Activated CD4-positive, alpha-beta T cell treated with anti-CD3 and anti-CD28 coated beads, Interleukin-2, amount 50 U/mL, for 48 hours (primary cell): Measurements from ENCODE around the gene ARPC1A.
A peak's percentile ranks its signal among the peaks of the same experiment; 100 is the strongest.
"Not testable (repeated sequence)": the region's sequence is repeated elsewhere in the genome, so short reads cannot be mapped to it uniquely, and the experiment has no call there.

Source experiments
- DNase-seq, 2 experiments: peaks; one replicate each; pipeline ENCODE4 v3.0.0-alpha.2; 2020

The ARPC1A gene

GRCh38 chr7:99325592-99326407 is at the start of gene ARPC1A:
TSS of gene ARPC1A (plus strand) at chr7:99325898. CDS start at chr7:99333354, 7,456 bp downstream.
- peak; percentile 88 to 91 for DNase-seq

GRCh38 chr7:99278180-99278579 is 47.5 kb upstream of the ARPC1A start:
- no peak for DNase-seq

- not testable (repeated sequence) for DNase-seq
Measured at GRCh38 chr7:99284165-99284564, 41.5 kb upstream of the ARPC1A start.

DNA sequence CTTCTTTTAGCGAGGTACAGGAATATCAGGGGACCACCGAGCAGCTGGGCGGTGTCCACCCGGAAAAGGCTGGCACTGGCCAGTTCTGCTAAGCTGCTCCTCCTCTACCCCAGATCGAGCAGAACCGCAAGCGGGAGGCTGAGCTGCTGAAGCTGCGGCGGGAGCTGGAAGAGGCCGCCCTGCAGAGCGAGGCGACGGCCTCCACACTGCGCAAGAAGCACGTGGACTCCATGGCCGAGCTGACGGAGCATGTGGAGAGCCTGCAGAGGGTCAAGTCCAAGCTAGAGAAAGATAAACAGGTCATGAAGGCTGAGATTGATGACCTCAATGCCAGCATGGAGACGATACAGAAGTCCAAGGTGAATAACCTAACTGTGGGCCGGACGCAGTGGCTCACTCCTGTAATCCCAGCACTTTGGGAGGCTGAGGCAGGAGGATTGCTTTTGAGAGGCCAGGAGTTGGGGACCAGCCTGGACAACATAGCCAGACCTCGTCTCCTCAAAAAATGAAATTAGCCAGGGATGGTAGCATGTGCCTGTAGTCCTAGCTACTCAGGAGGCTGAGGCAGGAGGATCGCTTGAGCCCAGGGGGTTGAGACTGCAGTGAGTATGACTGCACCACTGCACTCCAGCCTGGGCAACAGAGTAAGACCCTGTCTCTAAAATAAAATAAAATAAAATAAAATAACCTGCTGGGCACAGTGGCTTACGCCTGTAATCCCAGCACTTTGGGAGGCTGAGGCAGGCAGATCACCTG is 37.7 kb upstream of the ARPC1A start:
- no peak for DNase-seq

DNA sequence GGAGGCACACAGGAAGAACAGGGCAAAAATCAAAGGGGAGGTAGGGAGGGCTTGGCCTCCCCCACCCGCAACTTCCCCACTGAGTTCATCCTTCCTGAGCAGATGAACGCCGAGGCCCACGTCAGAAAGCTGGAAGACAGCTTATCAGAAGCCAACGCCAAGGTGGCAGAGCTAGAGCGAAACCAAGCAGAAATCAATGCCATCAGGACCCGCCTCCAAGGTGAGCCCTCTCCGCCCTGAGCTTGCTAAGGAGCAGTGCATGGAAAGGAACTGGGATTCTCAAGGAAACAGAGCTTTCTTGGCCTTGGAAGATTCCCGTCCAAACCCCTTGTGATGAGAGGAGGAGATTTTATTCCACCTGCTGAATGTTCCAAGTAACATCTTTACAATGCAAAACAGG is 36.5 kb upstream of the ARPC1A start:
- no peak for DNase-seq

DNA sequence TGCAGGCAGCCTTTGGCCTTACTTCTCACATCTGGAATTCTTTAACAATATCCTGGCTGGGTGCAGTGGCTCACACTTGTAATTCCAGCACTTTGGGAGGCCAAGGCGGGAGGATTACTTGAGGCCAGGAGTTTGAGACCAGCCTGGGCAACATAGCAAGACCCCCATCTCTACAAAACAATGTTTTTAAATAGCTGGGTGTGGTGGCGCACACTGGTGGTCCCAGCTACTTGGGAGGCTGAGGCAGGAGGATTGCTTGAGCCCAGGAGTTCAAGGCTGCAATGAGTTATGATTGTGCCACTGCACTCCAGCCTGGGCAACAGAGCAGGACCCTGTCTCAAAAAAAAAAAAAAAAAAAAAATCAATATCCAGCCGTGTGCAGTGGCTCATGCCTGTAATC is 35.5 kb upstream of the ARPC1A start:
- not testable (repeated sequence) for DNase-seq

GRCh38 chr7:99290980-99291607 is 34.6 kb upstream of the ARPC1A start:
- no peak for DNase-seq

- no peak for DNase-seq
Measured at GRCh38 chr7:99292127-99292526, 33.6 kb upstream of the ARPC1A start.

GRCh38 chr7:99293167-99293566 is 32.5 kb upstream of the ARPC1A start:
- no peak for DNase-seq

DNA sequence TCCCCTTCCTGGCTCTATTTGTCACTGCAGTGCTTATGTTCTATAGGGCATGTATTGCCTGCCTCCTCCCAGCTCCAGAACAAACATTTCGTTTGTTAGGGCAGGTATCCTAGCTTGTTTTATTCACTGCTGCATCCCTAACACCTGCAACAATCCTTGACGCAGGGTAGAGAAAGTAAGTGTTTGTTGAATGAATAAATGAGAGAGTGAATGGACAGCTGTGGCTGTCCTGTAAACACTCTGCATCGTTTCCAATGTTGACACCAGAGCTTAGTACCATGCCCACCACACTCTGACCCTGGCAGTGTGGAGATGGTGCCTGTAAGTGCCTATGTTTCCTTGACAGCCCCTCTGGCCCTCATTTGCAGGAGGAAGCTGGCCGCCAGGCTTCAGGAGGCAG is 32.0 kb upstream of the ARPC1A start:
- DNase-seq, result no peak

DNA sequence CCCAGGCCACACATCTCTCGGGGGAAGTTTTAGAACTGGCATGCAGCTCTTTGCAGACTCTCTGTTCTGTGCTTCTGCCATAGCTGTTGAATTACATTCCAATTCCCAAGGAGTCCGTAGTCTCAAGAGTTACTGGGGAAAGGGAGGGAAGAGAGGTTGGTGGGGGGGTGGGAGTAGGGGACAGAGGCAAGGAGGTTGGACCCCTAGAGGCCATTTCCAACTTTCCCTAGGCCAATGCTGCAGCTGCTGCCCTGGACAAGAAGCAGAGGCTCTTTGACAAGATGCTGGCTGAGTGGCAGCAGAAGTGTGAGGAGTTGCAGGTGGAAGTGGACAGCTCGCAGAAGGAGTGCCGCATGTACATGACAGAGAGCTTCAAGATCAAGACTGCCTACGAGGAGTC is 29.2 kb upstream of the ARPC1A start:
- no peak for DNase-seq

GRCh38 chr7:99301496-99301895 is 24.2 kb upstream of the ARPC1A start:
- no peak for DNase-seq

- no peak for DNase-seq
Measured at GRCh38 chr7:99305473-99306260, 20.0 kb upstream of the ARPC1A start.

GRCh38 chr7:99308461-99309074 is 17.1 kb upstream of the ARPC1A start:
- DNase-seq, result no peak

DNA sequence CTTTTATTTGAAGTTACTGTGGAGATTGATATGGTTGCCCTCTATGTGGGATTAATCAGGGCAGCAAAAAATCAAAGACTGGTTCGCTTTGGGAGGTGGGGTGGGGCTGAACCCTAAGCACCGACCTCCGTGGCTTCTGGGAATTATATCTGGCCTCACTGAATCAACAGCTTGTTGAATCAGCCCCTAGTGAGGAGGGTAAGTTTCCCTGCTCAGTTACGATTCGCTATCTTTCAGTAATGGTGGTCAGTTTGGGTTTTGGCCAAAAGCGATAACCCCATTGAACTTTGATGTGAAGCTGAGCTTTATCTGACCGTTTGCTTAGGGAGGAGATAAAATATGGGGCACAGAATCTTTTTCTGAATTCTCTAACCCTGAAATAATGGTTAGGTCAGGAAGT is 16.6 kb upstream of the ARPC1A start:
- no peak for DNase-seq

DNA sequence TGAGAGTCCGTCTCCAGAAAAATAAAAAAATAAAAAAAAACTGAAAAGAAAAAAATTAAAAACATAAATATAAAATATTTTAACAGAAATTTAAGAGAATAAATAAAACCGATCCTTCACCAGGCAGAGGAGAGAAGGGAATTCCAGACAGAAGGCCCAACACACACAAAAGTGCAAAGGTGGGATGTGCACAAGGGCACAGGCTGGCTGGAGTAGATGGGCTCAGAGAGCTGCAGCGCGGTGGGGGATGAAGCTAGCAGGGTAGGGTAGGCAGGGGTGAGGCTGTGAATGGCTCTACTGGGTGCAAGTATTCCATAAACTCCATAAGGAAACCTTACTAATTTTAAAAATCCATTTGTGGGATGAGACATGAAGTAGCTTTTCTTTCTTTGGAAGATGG is 15.7 kb upstream of the ARPC1A start:
- no peak for DNase-seq

DNA sequence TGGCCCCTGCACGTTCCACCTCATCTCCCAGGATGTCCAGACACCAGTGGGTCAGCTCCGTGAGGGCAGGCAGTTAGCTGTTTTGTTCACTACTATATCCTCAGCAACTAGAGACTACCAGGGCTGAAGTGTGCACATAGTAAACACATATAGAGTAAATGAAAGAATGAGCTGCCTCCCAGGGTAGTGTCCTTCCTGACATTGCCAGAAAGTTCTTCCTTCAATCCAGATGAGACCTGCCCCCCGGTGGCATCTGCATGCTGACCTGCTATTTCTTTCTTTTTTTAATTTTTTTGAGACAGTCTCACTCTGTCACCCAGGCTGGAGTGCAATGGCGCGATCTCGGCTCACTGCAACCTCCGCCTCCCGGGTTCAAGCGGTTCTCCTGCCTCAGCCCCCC is 14.0 kb upstream of the ARPC1A start:
- DNase-seq, result no peak

DNA sequence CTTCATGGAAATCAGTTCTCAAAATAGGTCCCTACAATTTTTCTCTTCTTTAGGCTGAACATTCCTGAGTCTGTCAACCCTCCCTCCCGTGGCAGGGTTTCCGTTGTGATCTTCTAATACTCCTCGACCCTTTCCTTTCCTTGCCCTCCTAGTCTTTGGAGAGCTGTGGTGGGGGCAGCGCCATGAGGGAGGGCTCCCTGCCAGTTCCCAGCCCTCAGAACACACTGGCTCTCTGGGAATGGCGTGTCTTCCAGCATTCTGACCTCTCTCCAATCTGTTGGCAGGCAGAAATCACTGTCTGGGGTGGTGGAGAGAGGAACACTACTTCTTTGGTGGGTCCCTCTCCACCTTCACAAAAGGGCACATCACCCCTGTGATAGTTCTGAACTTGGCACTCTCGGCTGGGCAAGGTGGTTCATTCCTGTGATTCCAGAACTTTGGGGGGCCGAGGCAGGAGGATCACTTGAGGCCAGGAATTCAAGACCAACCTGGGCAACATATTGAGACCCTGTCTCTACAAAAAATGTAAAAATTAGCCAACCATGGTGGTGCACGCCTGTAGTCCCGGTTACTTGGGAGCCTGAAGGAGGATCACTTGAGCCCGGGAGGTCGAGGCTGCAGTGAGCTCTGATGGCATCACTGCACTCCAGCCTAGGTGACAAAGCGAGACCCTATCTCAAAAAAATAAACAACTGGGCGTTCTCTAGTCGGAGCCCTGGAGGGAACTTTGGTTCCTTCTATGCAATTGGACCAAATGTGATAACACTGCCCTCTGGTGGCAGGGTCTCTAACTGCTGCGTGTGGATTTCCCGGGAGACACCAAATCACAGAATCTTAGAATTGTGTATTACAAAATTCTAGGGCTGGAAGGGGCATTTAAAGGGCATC is 13.1 kb upstream of the ARPC1A start:
- peak; percentile 78 to 82 for DNase-seq

GRCh38 chr7:99313204-99313573 is 12.5 kb upstream of the ARPC1A start:
- DNase-seq, result no peak

GRCh38 chr7:99314504-99314903 is 11.2 kb upstream of the ARPC1A start:
- peak; percentile 52 to 63 for DNase-seq

DNA sequence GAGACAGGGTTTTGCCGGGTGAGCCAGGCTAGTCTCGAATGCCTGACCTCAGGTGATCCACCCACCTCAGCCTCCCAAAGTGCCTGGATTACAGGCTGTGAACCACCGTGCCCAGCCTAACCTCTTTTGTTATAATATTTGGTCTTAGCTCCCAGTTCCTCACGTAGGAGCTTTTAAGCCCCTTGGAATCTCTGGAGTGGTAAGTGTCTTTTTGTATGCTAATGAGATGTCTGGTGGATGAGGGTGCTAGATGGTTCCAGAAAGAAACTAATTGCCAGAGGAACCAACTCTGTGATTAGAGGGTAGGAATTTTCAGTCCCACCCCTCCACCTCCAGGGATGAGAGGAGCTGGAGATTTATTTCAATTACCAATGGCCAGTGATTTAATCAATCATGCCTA is 5.3 kb upstream of the ARPC1A start:
- no peak for DNase-seq
